Retinal pigment epithelial cell (primary cell): ENCODE measurements around the gene GCAT.

Experiments used
- DNase-seq: peaks from one replicate; pipeline ENCODE4 v3.0.0-alpha.2; 2010; ENCODE audit warnings: low read depth
- H3K4me3 ChIP-seq: 2 replicates; pipeline ENCODE4 v1.5.1; 2011; ENCODE audit warnings: mild to moderate bottlenecking, low read length, control low read depth, moderate library complexity
- TF ChIP-seq, protein P1 (sequence below): conservative IDR thresholded peaks from 2 replicates; pipeline ENCODE4 v1.5.1; 2011; ENCODE audit warnings: low read depth, low read length, control low read depth, inconsistent platforms

Gene GCAT

DNA sequence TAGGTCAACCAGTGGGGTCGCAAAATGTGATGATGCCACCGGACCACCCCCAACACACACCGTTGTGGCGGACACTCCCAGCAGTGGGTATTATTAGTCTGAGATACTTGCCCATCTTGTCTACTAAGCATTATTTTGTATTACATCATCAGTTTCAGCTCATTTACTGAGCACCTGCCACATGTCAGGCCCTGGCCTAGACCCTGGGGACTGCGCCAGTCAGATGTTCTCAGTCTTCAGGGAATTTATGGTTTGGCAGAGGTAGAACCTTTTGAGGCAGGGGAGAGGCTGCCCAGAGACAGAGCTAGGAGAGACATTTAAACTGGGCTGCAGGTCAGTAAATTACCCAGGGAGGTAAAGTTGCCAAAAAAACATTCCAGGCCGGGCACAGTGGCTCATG, 43.1 kb upstream of the GCAT start:
- DNase-seq = no peak
- H3K4me3 ChIP-seq = no peak overlapping the region
- TF ChIP-seq, protein P1, sequence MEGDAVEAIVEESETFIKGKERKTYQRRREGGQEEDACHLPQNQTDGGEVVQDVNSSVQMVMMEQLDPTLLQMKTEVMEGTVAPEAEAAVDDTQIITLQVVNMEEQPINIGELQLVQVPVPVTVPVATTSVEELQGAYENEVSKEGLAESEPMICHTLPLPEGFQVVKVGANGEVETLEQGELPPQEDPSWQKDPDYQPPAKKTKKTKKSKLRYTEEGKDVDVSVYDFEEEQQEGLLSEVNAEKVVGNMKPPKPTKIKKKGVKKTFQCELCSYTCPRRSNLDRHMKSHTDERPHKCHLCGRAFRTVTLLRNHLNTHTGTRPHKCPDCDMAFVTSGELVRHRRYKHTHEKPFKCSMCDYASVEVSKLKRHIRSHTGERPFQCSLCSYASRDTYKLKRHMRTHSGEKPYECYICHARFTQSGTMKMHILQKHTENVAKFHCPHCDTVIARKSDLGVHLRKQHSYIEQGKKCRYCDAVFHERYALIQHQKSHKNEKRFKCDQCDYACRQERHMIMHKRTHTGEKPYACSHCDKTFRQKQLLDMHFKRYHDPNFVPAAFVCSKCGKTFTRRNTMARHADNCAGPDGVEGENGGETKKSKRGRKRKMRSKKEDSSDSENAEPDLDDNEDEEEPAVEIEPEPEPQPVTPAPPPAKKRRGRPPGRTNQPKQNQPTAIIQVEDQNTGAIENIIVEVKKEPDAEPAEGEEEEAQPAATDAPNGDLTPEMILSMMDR = no peak

DNA sequence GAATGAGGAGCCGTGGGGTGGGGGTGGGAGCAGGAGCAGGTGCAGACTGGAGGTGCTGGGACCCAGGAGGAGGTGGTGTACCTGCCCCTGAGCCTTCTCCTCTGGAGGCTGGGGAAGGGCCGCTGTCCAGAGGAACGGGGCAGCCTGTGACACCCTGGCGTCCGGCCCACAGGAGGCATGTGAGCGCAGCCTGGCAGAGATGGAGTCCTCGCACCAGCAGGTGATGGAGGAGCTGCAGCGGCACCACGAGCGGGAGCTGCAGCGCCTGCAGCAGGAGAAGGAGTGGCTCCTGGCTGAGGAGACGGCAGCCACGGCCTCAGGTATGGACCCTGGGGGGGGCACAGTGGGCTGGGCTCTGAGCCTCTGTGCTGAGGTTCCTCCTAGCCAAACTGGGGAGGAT, 42.2 kb upstream of the GCAT start:
- TF ChIP-seq, protein P1 = peak; percentile 5
- no peak for DNase-seq
- H3K4me3 ChIP-seq = no peak overlapping the region

DNA sequence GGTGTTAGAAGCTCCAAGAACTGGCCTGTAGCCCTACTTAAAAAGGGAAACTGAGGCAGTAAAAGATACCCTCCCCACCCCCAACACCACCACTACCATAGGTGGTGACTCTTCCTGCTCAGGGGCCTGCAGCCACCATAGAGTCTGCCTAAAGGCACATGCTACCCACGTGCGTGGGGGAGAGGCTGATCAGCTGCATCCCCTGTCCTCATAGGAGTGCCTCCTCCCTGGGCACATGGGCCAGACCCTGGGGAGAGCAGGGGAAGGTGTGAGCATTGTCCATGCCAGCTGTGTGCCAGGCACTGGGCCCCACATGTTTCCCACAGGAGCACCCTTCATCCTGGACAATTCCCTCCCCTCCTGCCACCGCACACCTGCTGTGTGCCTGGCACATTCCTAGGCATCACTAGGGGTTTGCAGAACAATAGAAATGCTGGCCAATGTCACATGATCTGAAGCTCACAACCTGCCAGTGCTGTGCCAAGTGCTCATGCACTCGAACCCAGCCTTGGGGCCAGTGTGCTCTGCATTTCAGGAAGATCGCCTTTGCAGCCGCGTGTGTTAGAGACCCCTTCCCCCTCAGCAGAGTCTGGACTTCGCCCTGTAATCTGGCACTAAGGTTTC, 41.7 kb upstream of the GCAT start:
- TF ChIP-seq, protein P1 = no peak
- H3K4me3 ChIP-seq = no peak overlapping the region
- no peak for DNase-seq

DNA sequence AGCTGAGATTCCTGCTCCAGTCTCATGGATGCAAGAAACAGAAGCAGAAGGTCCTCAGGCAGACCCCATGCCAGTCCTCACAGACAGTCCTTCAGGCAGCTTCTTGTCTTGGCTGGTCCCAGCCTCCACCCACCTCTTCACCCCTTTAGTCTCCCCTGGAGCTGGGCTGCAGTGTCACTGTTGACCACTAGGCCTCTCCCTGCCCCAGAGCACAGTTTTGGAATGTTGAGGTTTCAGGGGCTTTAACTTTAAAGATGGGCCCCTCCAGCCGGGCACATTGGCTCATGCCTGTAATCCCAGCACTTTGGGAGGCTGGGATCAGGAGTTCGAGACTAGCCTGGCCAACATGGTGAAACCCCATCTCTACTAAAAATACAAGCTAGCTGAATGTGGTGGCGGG, 39.5 kb upstream of the GCAT start:
- no peak overlapping the region for H3K4me3 ChIP-seq
- TF ChIP-seq, protein P1 = peak; percentile 40
- no peak for DNase-seq

DNA sequence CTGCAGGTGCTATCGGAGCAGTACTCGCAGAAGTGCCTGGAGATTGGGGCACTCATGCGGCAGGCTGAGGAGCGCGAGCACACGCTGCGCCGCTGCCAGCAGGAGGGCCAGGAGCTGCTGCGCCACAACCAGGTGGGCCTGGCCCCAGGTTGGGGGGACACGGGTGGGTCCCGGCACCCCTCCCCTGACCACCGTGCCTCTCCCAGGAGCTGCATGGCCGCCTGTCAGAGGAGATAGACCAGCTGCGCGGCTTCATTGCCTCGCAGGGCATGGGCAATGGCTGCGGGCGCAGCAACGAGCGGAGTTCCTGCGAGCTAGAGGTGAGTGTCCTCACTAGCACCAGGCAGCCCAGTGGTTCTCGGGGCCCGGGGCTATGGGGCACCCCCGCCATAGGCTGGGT, 38.7 kb upstream of the GCAT start:
- TF ChIP-seq, protein P1 = no peak

DNA sequence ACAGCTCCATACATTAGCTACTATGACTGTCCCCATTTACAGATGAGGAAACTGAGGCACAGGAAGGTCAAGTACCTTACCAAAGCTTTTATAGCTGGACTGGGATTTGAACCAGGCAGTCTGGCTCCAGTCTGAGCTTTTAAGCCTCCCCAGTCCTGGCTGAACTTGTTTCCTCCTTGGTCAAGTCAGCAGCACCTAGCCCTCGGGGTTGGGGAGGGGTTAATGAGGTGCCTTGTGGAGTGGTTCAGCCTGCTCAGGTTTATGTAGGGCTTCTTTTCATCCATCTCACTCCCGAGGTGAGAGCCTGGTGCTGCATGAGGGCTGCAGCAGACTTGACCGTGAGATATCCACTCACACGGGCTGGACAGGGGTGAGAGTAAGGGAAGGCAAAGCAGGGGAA, 36.7 kb upstream of the GCAT start:
- DNase-seq = no peak
- TF ChIP-seq, protein P1 = no peak
- H3K4me3 ChIP-seq = no peak overlapping the region

More for the DNA sequence above, 38.7 kb upstream of the GCAT start:
- H3K4me3 ChIP-seq = no peak overlapping the region
- DNase-seq = no peak

DNA sequence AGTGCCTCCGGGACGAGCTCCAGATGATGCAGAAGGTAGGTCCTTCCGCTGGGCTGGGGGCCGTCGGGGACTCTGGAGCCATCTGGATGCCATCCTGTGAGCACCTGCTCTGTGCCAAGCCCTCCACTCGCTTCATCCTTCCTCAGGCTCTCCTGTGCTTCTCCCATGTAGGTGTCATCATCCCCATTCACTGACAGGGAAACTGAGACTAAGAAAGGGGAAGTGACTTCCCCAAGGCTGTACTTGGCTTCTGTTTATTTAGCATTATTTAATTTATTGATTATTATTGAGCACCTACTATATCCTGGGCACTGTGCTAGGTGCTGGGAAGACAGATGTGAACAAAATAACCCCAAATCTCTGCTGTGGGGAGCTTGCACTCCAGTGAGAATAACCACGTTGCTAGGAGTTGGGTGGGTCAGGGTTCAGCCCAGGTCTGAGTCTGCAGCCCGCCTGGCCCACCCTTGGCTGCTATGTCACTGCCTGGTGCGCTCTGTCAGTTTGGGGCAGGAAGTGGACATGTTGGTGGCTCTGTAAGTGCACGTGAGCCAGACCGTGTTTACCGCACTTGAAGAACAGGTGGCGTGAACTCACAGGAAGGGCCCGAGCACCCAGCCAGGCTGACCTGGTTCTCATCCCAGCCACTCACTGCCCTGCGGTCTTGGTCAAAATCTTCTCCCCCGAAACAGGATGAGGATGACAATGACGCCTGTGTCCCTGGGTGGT, 35.9 kb upstream of the GCAT start:
- DNase-seq = no peak
- TF ChIP-seq, protein P1 = no peak
- no peak overlapping the region for H3K4me3 ChIP-seq
